ENCODE measurements around the gene C3orf70. TPM values are rescaled to one million over a fixed set of nuclear protein-coding genes. Genes with fewer than 3 reads are reported as not detected.

The C3orf70 gene
- total RNA-seq, 1 donor from 2014 or later = 5.7 TPM

DNA sequence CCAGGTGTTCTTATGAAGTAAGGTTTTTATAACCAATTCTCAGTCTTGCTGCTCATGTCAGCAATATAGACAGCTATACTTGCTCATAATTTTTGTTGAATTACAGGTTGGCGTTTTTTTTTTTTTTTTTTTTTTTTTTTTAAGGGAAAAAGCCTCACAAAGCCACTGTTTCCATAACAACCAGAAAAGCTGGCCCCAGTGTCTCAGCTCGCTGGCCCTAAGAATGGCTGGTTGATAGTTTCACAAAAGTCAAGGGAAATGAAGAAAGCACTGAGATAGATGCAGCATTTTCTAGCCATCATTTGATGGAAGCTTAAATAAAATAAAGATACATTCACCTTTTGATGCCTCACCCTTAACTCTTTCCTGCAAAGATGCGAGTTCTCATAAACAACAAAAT lies 121.9 kb downstream of the C3orf70 start:
- H3K79me2 ChIP-seq (ENCODE audit: insufficient read depth, low read length) = no peaks in the 10 kb centered on the region
- H3K27ac Mint-ChIP-seq (ENCODE audit: unreplicated experiment) = no peak overlapping the region

DNA sequence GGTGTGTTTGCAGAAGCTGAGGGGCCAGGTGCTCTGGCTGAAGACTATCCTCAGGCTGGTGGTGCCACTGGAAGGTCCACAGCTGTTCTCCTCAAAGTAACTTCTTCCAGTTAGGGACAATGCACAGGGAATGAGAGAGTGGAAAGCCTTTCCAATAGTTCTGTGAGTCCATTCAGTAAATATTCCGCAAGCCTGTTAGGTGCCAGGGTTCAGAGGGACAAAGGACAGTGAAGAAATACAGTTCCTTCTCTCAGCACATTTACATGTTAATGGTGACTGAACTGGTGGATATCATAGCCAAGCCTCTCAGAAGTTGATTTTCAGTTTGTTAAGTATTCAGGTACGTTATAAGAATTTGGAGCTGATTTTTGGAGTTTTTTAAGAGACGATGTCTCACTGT lies 122.5 kb downstream of the C3orf70 start:
- no peak overlapping the region for H3K4me2 ChIP-seq (ENCODE audit: low read length)
- H3K9me3 ChIP-seq (ENCODE audit: insufficient read depth, low read depth, low read length) = no peaks in the 10 kb centered on the region
- Mint-ChIP-seq H3K9me3 (ENCODE audit: unreplicated experiment) (peaks cover 4% of the 10 kb centered on the region), H3K27ac (ENCODE audit: unreplicated experiment) (no peak overlapping the region), H3K36me3 (ENCODE audit: low read depth, unreplicated experiment) (peaks cover 19% of the 10 kb centered on the region), H3K4me1 (ENCODE audit: low read depth, unreplicated experiment) (no peaks in the 10 kb centered on the region), H3K4me3 (ENCODE audit: unreplicated experiment) (no peak overlapping the region), H3K27me3 (ENCODE audit: low read depth, unreplicated experiment) (no peaks in the 10 kb centered on the region)
- FAIRE-seq = no peak
- no peak for DNase-seq (ENCODE audit: low read depth)
- H3K9ac ChIP-seq (ENCODE audit: low read length) = no peak overlapping the region
- no peaks in the 10 kb centered on the region for H3K4me1 ChIP-seq (ENCODE audit: insufficient read depth, low read length)
- H3K4me3 ChIP-seq (ENCODE audit: insufficient read depth, low read depth, low read length) = no peak overlapping the region
- no peak overlapping the region for H3K27ac ChIP-seq (ENCODE audit: low read depth, low read length)
- TF ChIP-seq, protein P1, sequence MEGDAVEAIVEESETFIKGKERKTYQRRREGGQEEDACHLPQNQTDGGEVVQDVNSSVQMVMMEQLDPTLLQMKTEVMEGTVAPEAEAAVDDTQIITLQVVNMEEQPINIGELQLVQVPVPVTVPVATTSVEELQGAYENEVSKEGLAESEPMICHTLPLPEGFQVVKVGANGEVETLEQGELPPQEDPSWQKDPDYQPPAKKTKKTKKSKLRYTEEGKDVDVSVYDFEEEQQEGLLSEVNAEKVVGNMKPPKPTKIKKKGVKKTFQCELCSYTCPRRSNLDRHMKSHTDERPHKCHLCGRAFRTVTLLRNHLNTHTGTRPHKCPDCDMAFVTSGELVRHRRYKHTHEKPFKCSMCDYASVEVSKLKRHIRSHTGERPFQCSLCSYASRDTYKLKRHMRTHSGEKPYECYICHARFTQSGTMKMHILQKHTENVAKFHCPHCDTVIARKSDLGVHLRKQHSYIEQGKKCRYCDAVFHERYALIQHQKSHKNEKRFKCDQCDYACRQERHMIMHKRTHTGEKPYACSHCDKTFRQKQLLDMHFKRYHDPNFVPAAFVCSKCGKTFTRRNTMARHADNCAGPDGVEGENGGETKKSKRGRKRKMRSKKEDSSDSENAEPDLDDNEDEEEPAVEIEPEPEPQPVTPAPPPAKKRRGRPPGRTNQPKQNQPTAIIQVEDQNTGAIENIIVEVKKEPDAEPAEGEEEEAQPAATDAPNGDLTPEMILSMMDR (IDR thresholded peaks at IDR 0.05; ENCODE audit: insufficient read depth, low read depth, low read length) = no peak
- TF ChIP-seq EZH2 (IDR thresholded peaks at IDR 0.05; ENCODE audit: insufficient read depth, low read length) = no peak
- H4K20me1 ChIP-seq (ENCODE audit: insufficient read depth, low read length) = no peaks in the 10 kb centered on the region
- no peaks in the 10 kb centered on the region for H3K36me3 ChIP-seq (ENCODE audit: insufficient read depth, low read length)
- no peaks in the 10 kb centered on the region for H3K27me3 ChIP-seq (ENCODE audit: insufficient read depth, low read length)
- H3K79me2 ChIP-seq (ENCODE audit: insufficient read depth, low read length) = no peaks in the 10 kb centered on the region
- no peak overlapping the region for H2AFZ ChIP-seq (ENCODE audit: low read depth, low read length)

More for the DNA sequence above, 121.9 kb downstream of the C3orf70 start:
- DNase-seq (ENCODE audit: low read depth) = no peak
- Histone ChIP-seq H2AFZ (ENCODE audit: low read depth, low read length) (no peak overlapping the region), H3K36me3 (ENCODE audit: insufficient read depth, low read length) (no peaks in the 10 kb centered on the region), H3K27me3 (ENCODE audit: insufficient read depth, low read length) (no peaks in the 10 kb centered on the region), H3K4me2 (ENCODE audit: low read length) (no peak overlapping the region), H3K9ac (ENCODE audit: low read length) (no peak overlapping the region), H3K9me3 (ENCODE audit: insufficient read depth, low read depth, low read length) (no peaks in the 10 kb centered on the region), H4K20me1 (ENCODE audit: insufficient read depth, low read length) (no peaks in the 10 kb centered on the region), H3K27ac (ENCODE audit: low read depth, low read length) (no peak overlapping the region), H3K4me3 (ENCODE audit: insufficient read depth, low read depth, low read length) (no peak overlapping the region), H3K4me1 (ENCODE audit: insufficient read depth, low read length) (no peaks in the 10 kb centered on the region)
- Mint-ChIP-seq H3K4me3 (ENCODE audit: unreplicated experiment) (no peak overlapping the region), H3K9me3 (ENCODE audit: unreplicated experiment) (peaks cover 9% of the 10 kb centered on the region), H3K36me3 (ENCODE audit: low read depth, unreplicated experiment) (peaks cover 24% of the 10 kb centered on the region), H3K4me1 (ENCODE audit: low read depth, unreplicated experiment) (no peaks in the 10 kb centered on the region), H3K27me3 (ENCODE audit: low read depth, unreplicated experiment) (no peaks in the 10 kb centered on the region)
- FAIRE-seq = no peak
- TF ChIP-seq, protein P1 (IDR thresholded peaks at IDR 0.05; ENCODE audit: insufficient read depth, low read depth, low read length) = no peak
- no peak for TF ChIP-seq EZH2 (IDR thresholded peaks at IDR 0.05; ENCODE audit: insufficient read depth, low read length)

DNA sequence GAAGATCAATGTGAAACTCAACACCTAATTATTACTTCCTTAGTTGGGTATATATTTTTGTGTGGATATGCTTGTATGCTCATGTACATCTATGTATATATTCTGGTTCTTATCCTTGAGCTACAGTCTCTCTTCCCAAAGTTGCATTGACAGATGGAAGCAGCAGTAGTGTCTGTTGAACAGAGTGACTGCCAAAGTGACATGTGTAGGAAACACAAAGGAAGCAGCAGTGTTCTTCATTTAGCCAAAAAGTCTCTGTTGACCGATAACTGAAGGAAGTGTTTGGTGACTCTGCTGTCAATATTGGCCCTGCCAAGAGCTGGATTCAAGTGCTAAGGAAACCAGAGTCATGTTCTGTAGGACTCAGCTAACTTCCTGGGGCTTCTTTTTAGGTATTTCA lies 123.8 kb downstream of the C3orf70 start:
- Mint-ChIP-seq H3K27me3 (ENCODE audit: low read depth, unreplicated experiment) (no peaks in the 10 kb centered on the region), H3K9me3 (ENCODE audit: unreplicated experiment) (peaks cover 4% of the 10 kb centered on the region), H3K36me3 (ENCODE audit: low read depth, unreplicated experiment) (peaks cover 16% of the 10 kb centered on the region), H3K27ac (ENCODE audit: unreplicated experiment) (no peak overlapping the region), H3K4me3 (ENCODE audit: unreplicated experiment) (no peak overlapping the region), H3K4me1 (ENCODE audit: low read depth, unreplicated experiment) (no peaks in the 10 kb centered on the region)
- no peak overlapping the region for H3K9ac ChIP-seq (ENCODE audit: low read length)
- H2AFZ ChIP-seq (ENCODE audit: low read depth, low read length) = no peak overlapping the region
- TF ChIP-seq, protein P1 (IDR thresholded peaks at IDR 0.05; ENCODE audit: insufficient read depth, low read depth, low read length) = no peak
- no peak for TF ChIP-seq EZH2 (IDR thresholded peaks at IDR 0.05; ENCODE audit: insufficient read depth, low read length)
- no peaks in the 10 kb centered on the region for H3K9me3 ChIP-seq (ENCODE audit: insufficient read depth, low read depth, low read length)
- FAIRE-seq (no peak), DNase-seq (ENCODE audit: low read depth) (no peak)
- no peak overlapping the region for H3K4me3 ChIP-seq (ENCODE audit: insufficient read depth, low read depth, low read length)
- no peak overlapping the region for H3K4me2 ChIP-seq (ENCODE audit: low read length)
- H3K36me3 ChIP-seq (ENCODE audit: insufficient read depth, low read length) = no peaks in the 10 kb centered on the region
- no peak overlapping the region for H3K27ac ChIP-seq (ENCODE audit: low read depth, low read length)
- no peaks in the 10 kb centered on the region for H4K20me1 ChIP-seq (ENCODE audit: insufficient read depth, low read length)
- no peaks in the 10 kb centered on the region for H3K27me3 ChIP-seq (ENCODE audit: insufficient read depth, low read length)
- H3K79me2 ChIP-seq (ENCODE audit: insufficient read depth, low read length) = no peaks in the 10 kb centered on the region
- H3K4me1 ChIP-seq (ENCODE audit: insufficient read depth, low read length) = no peaks in the 10 kb centered on the region
